ENCODE results near the gene PLAAT5.
"Not testable (repeated sequence)": the region's sequence is repeated elsewhere in the genome, so short reads cannot be mapped to it uniquely, and the experiment has no call there.

Gene PLAAT5

GRCh38 chr11:63532799-63533475, 42.0 kb upstream of the PLAAT5 start:
- no peak for DNase-seq (ENCODE audit: low read depth)
- H3K4me3 ChIP-seq (ENCODE audit: control insufficient read depth, low read depth, low read length), result no peak overlapping the region
- TF ChIP-seq CTCF (conservative IDR thresholded peaks at IDR 0.05; ENCODE audit: control insufficient read depth, insufficient read depth, low read depth, low read length), result no peak

GRCh38 chr11:63532117-63532516, 41.1 kb upstream of the PLAAT5 start:
- DNase-seq (ENCODE audit: low read depth), result no peak
- TF ChIP-seq CTCF (conservative IDR thresholded peaks at IDR 0.05; ENCODE audit: control insufficient read depth, insufficient read depth, low read depth, low read length), result no peak
- H3K4me3 ChIP-seq (ENCODE audit: control insufficient read depth, low read depth, low read length), result no peak overlapping the region

- H3K4me3 ChIP-seq (ENCODE audit: control insufficient read depth, low read depth, low read length), result not testable (repeated sequence)
- peak; percentile 87 for DNase-seq (ENCODE audit: low read depth)
Measured at GRCh38 chr11:63531074-63531792, 40.3 kb upstream of the PLAAT5 start.

GRCh38 chr11:63530021-63530420, 39.1 kb upstream of the PLAAT5 start:
- no peak for TF ChIP-seq CTCF (conservative IDR thresholded peaks at IDR 0.05; ENCODE audit: control insufficient read depth, insufficient read depth, low read depth, low read length)
- no peak for DNase-seq (ENCODE audit: low read depth)
- H3K4me3 ChIP-seq (ENCODE audit: control insufficient read depth, low read depth, low read length), result no peak overlapping the region

GRCh38 chr11:63529373-63529772, 38.4 kb upstream of the PLAAT5 start:
- not testable (repeated sequence) for H3K4me3 ChIP-seq (ENCODE audit: control insufficient read depth, low read depth, low read length); DNase-seq (ENCODE audit: low read depth)

- not testable (repeated sequence) for DNase-seq (ENCODE audit: low read depth)
Measured at GRCh38 chr11:63528729-63529278, 37.8 kb upstream of the PLAAT5 start.

GRCh38 chr11:63528156-63528555, 37.2 kb upstream of the PLAAT5 start:
- DNase-seq (ENCODE audit: low read depth), result not testable (repeated sequence)

More at GRCh38 chr11:63528729-63529278, 37.8 kb upstream of the PLAAT5 start:
- H3K4me3 ChIP-seq (ENCODE audit: control insufficient read depth, low read depth, low read length), result not testable (repeated sequence)

GRCh38 chr11:63527667-63528066, 36.7 kb upstream of the PLAAT5 start:
- DNase-seq (ENCODE audit: low read depth), result no peak
- no peak for TF ChIP-seq CTCF (conservative IDR thresholded peaks at IDR 0.05; ENCODE audit: control insufficient read depth, insufficient read depth, low read depth, low read length)
- no peak overlapping the region for H3K4me3 ChIP-seq (ENCODE audit: control insufficient read depth, low read depth, low read length)

More at GRCh38 chr11:63528156-63528555, 37.2 kb upstream of the PLAAT5 start:
- H3K4me3 ChIP-seq (ENCODE audit: control insufficient read depth, low read depth, low read length), result not testable (repeated sequence)

- DNase-seq (ENCODE audit: low read depth), result no peak
- H3K4me3 ChIP-seq (ENCODE audit: control insufficient read depth, low read depth, low read length), result no peak overlapping the region
- no peak for TF ChIP-seq CTCF (conservative IDR thresholded peaks at IDR 0.05; ENCODE audit: control insufficient read depth, insufficient read depth, low read depth, low read length)
Measured at GRCh38 chr11:63523151-63523550, 32.2 kb upstream of the PLAAT5 start.

All from fibroblast of mammary gland (primary cell).